Upper lobe of left lung (tissue), 6 donors: ENCODE measurements around the gene SLC44A2. TPM values are rescaled to one million over a fixed set of nuclear protein-coding genes. Genes with fewer than 3 reads are reported as not detected.

ENCODE experiments used
- ATAC-seq, 2 donors: fragments of 200-7000 bp; cut with Tn5 transposase; one replicate each; pipeline ENCODE4 v1.9.1; 2022; ENCODE audit warnings: mild to moderate bottlenecking in 2 of 2, moderate library complexity in 2 of 2; ENCODE audit not compliant: low FRiP score in 2 of 2
- DNase-seq, 2 donors: peaks; one replicate each; pipeline ENCODE4 v3.0.0-alpha.2; 2019 to 2020
- H3K27ac ChIP-seq, 4 donors: fragments of 200-600 bp; sonication (generic); one replicate each; pipeline ENCODE4 v1.5.1; 2016 to 2019
- H3K27me3 ChIP-seq, 4 donors: fragments of 200-600 bp; sonication (generic); one replicate each; pipeline ENCODE4 v1.5.1; 2017 to 2019
- H3K36me3 ChIP-seq, 4 donors: fragments of 200-600 bp; sonication (generic); one replicate each; pipeline ENCODE4 v1.5.1; 2016 to 2019
- H3K4me1 ChIP-seq, 4 donors: fragments of 200-600 bp; sonication (generic); one replicate each; pipeline ENCODE4 v1.5.1; 2018 to 2019
- H3K4me3 ChIP-seq, 4 donors: fragments of 200-600 bp; sonication (generic); one replicate each; pipeline ENCODE4 v1.5.1; 2017 to 2019; ENCODE audit warnings: mild to moderate bottlenecking in 2 of 4, moderate library complexity in 1 of 4
- H3K9me3 ChIP-seq, 4 donors: fragments of 200-600 bp; sonication (generic); one replicate each; pipeline ENCODE4 v1.5.1; 2018 to 2019
- EP300 ChIP-seq, 4 donors: sonication (generic); formaldehyde crosslinking; IDR thresholded peaks; one replicate each; pipeline ENCODE4 v1.5.1; 2017; ENCODE audit warnings: antibody characterized with exemption in 4 of 4, control low read depth in 2 of 4
- POLR2A ChIP-seq, 4 donors: fragments of 450-650 bp; IDR thresholded peaks; one replicate each; pipeline ENCODE4 v1.5.1; 2016 to 2017; ENCODE audit warnings: antibody characterized with exemption in 4 of 4, mild to moderate bottlenecking in 2 of 4
- POLR2AphosphoS5 ChIP-seq, 2 donors: sonication (generic); formaldehyde crosslinking; IDR thresholded peaks; one replicate each; pipeline ENCODE4 v1.5.1; 2017; ENCODE audit warnings: antibody characterized with exemption in 2 of 2
- WGBS, 2 donors: methylation state at CpG; one replicate each; pipeline ENCODE4 v1.1.5; 2017 to 2018; 5-methylcytosine and 5-hydroxymethylcytosine counted together
- total RNA-seq, 6 donors: library from RNA; depleted of rRNA in 4 of 6; stranded (reverse); fragments of >200 nt in 4 of 6; gene quantifications; one replicate each; pipeline versions ENCODE4 v1.1.0 to v1.2.1, GENCODE V29; 2016 to 2021
- TF ChIP-seq, protein P1 (sequence below), 6 experiments: fragments of 450-650 bp in 4 of 6; fragments of 200-600 bp in 2 of 6; sonication (generic) in 2 of 6; IDR thresholded peaks; one replicate each; pipeline ENCODE4 v1.5.1; 2016 to 2019; ENCODE audit warnings: antibody characterized with exemption in 6 of 6
- donor health status: DM: no; HTN: no; CAD: no; lungs with moderate emphysema.
- donor health status: DM: no; HTN: yes; CAD: no; lungs with severe emphysema.

SLC44A2 gene
- total RNA-seq, 6 donors from 2014 or later: 117 to 333 (median 197) TPM

DNA sequence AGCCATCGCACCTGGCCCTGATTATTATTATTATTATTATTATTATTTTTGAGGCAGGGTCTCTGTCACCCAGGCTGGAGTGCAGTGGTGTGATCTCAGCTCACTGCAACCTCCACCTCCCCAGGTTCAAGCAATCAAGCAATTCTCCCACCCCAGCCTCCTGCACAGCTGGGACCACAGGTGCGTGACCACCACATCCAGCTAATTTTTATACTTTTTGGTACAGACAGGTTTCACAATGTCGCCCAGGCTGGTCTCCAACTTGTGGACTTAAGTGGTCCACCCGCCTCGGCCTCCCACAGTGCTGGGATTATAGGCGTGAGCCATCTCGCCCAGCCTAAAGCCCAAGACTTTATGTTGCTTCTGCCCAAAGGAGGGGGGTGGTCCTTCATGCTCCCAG is 32.2 kb upstream of the SLC44A2 start:
- no peaks in the 10 kb centered on the region for H3K9me3 ChIP-seq
- H3K4me1 ChIP-seq: peaks cover 0 to 56% (median 25%) of the 10 kb centered on the region in 4 donors
- peak overlapping the region in 3 of 4 donors; percentile 67 to 81 (median 77) for H3K27ac ChIP-seq
- TF ChIP-seq POLR2AphosphoS5 (IDR thresholded peaks at IDR 0.05) (no peak), EP300 (IDR thresholded peaks at IDR 0.05) (no peak), POLR2A (IDR thresholded peaks at IDR 0.05) (no peak)
- TF ChIP-seq, protein P1, sequence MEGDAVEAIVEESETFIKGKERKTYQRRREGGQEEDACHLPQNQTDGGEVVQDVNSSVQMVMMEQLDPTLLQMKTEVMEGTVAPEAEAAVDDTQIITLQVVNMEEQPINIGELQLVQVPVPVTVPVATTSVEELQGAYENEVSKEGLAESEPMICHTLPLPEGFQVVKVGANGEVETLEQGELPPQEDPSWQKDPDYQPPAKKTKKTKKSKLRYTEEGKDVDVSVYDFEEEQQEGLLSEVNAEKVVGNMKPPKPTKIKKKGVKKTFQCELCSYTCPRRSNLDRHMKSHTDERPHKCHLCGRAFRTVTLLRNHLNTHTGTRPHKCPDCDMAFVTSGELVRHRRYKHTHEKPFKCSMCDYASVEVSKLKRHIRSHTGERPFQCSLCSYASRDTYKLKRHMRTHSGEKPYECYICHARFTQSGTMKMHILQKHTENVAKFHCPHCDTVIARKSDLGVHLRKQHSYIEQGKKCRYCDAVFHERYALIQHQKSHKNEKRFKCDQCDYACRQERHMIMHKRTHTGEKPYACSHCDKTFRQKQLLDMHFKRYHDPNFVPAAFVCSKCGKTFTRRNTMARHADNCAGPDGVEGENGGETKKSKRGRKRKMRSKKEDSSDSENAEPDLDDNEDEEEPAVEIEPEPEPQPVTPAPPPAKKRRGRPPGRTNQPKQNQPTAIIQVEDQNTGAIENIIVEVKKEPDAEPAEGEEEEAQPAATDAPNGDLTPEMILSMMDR (IDR thresholded peaks at IDR 0.05): no peak
- 85 to 95% methylated on average over 6 to 7 of the region's 7 CpGs for WGBS, 2 donors
- ATAC-seq (no peak), DNase-seq (no peak)
- no peaks in the 10 kb centered on the region for H3K27me3 ChIP-seq
- no peaks in the 10 kb centered on the region for H3K36me3 ChIP-seq
- H3K4me3 ChIP-seq: no peak overlapping the region

DNA sequence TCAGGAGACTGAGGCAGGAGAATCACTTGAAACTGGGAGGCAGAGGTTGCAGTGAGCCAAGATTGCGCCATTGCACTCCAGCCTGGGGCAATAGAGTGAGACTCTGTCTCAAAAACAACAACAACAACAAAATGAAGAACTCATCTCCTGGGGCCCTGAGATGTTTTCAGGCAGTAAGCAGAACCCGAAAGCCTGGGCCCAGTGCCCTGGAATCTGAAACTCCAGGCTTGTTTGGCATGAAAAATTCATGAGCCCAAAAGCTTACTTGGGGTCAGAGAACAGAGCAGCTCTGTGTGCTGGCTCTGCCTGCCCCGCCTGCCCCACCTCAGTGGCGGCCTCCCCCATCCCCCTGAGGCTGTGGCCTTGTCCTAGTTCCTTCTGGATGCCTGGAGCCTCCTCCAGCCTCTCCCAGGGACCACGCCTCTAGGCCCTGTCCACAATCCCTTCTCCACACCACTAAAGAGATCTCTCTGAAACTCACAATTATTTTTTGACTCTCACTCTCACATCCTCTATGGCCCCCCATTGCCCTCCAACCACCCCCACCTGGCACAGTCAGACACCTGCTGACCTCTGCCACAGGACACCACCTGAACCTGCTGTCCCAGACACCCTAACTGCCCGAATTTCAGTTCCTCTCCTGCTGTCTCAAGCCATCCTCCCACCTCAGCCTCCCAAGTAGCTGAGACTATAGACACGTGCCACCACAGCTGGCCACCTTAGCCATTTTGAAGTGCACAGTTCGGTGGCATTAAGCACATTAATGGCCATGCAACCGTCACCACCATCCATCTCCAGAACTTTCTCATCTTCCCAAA is 31.3 kb upstream of the SLC44A2 start:
- Histone ChIP-seq H3K27ac (peak overlapping the region in 3 of 4 donors; percentile 67 to 81 (median 77)), H3K4me3 (no peak overlapping the region), H3K27me3 (no peaks in the 10 kb centered on the region), H3K36me3 (no peaks in the 10 kb centered on the region), H3K4me1 (peaks cover 0 to 56% (median 25%) of the 10 kb centered on the region in 4 donors), H3K9me3 (no peaks in the 10 kb centered on the region)
- ATAC-seq: peak in 1 of 2 donors; percentile 44
- 80 to 84% methylated on average over 8 to 9 of the region's 9 CpGs for WGBS, 2 donors
- no peak for TF ChIP-seq POLR2AphosphoS5 (IDR thresholded peaks at IDR 0.05)
- TF ChIP-seq, protein P1 (IDR thresholded peaks at IDR 0.05): no peak
- no peak for TF ChIP-seq POLR2A (IDR thresholded peaks at IDR 0.05)
- no peak for TF ChIP-seq EP300 (IDR thresholded peaks at IDR 0.05)
- DNase-seq: peak in 1 of 2 donors; percentile 57

DNA sequence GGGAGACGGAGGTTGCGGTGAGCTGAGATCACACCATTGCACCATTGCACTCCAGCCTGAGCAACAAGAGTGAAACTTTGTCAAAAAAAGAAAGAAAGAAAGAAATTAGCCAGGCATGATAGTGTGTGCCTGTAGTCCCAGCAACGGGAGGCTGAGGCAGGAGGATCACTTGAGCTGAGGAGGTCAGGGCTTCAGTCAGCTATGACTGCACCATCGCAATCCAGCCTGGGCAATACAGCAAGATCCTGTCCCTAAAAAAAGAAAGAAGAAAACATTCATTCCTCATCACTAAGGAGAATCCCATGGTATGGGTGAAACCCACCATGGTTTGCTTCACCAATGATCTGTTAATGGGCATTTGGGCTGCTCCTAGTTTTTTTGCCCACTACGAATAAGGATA is 25.2 kb upstream of the SLC44A2 start:
- 97 to 99% methylated on average over 5 of the region's 5 CpGs for WGBS, 2 donors
- ATAC-seq: no peak
- H3K27me3 ChIP-seq: no peaks in the 10 kb centered on the region

DNA sequence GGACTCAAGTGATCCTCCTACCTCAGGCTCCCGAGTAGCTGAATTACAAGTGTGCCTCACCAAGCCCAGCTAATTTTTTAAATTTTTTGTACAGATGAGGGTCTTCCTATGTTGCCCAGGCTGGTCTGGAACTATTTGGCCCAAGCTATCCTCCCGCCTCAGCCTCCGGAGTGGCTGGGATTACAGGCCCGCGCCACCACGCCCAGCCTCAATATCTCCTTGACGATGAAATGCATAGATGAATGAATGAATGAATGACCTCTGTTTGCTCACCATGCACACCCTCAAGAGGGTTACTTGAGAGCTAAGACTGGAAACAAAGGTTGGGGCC is 23.4 kb upstream of the SLC44A2 start:
- no peak for TF ChIP-seq POLR2AphosphoS5 (IDR thresholded peaks at IDR 0.05)
- TF ChIP-seq, protein P1 (IDR thresholded peaks at IDR 0.05): no peak
- TF ChIP-seq EP300 (IDR thresholded peaks at IDR 0.05): no peak
- no peak for TF ChIP-seq POLR2A (IDR thresholded peaks at IDR 0.05)
- 18 to 25% methylated on average over 7 of the region's 7 CpGs for WGBS, 2 donors
- Histone ChIP-seq H3K4me3 (peak overlapping the region in 3 of 4 donors; percentile 72 to 99 (median 99)), H3K9me3 (no peaks in the 10 kb centered on the region), H3K4me1 (peaks cover 28 to 52% (median 44%) of the 10 kb centered on the region in 4 donors), H3K27ac (peak overlapping the region in 1 of 4 donors; percentile 95), H3K36me3 (no peaks in the 10 kb centered on the region), H3K27me3 (no peaks in the 10 kb centered on the region)
- DNase-seq (no peak), ATAC-seq (no peak)

More for the DNA sequence above, 25.2 kb upstream of the SLC44A2 start:
- H3K36me3 ChIP-seq: no peaks in the 10 kb centered on the region
- H3K9me3 ChIP-seq: no peaks in the 10 kb centered on the region
- TF ChIP-seq POLR2AphosphoS5 (IDR thresholded peaks at IDR 0.05) (no peak), EP300 (IDR thresholded peaks at IDR 0.05) (no peak)
- TF ChIP-seq, protein P1 (IDR thresholded peaks at IDR 0.05): no peak
- DNase-seq: no peak
- peaks cover 16 to 56% (median 37%) of the 10 kb centered on the region in 4 donors for H3K4me1 ChIP-seq
- no peak overlapping the region for H3K27ac ChIP-seq
- H3K4me3 ChIP-seq: no peak overlapping the region
